Type B pancreatic cell (in vitro differentiated cells): Measurements from ENCODE around the gene ANHX. TPM values are rescaled to one million over a fixed set of nuclear protein-coding genes. Genes with fewer than 3 reads are reported as not detected.

Experiments used
- DNase-seq: peaks from one replicate; pipeline ENCODE4 v3.0.0; 2021; ENCODE audit warnings: mixed read lengths; ENCODE audit not compliant: unreplicated experiment; ENCODE audit errors: extremely low spot score
- H3K27ac Mint-ChIP-seq: 2 replicates; pipeline ENCODE4 v1.8.0; 2021; ENCODE audit warnings: mild to moderate bottlenecking, mixed read lengths
- H3K27me3 Mint-ChIP-seq: 2 replicates; pipeline ENCODE4 v1.8.0; 2021; ENCODE audit warnings: mixed read lengths
- H3K36me3 Mint-ChIP-seq: 2 replicates; pipeline ENCODE4 v1.8.0; 2021; ENCODE audit warnings: mixed read lengths
- H3K4me1 Mint-ChIP-seq: one replicate; pipeline ENCODE4 v1.8.0; 2021; ENCODE audit warnings: mixed read lengths; ENCODE audit not compliant: unreplicated experiment
- H3K4me3 Mint-ChIP-seq: 2 replicates; pipeline ENCODE4 v1.8.0; 2021; ENCODE audit warnings: mild to moderate bottlenecking, mixed read lengths
- H3K9me3 Mint-ChIP-seq: 2 replicates; pipeline ENCODE4 v1.8.0; 2021; ENCODE audit warnings: mixed read lengths
- total RNA-seq: library from RNA; stranded (reverse); gene quantifications from 2 replicates; pipeline ENCODE4 v1.2.1, GENCODE V29; 2021; ENCODE audit warnings: low replicate concordance
- TF ChIP-seq, protein P1 (sequence below): fragments of 200-600 bp; sonication (generic); conservative IDR thresholded peaks from 2 replicates; pipeline ENCODE4 v1.5.0; 2021; ENCODE audit warnings: antibody characterized with exemption, mild to moderate bottlenecking

The ANHX gene
- total RNA-seq, 1 donor from 2014 or later: not detected

DNA sequence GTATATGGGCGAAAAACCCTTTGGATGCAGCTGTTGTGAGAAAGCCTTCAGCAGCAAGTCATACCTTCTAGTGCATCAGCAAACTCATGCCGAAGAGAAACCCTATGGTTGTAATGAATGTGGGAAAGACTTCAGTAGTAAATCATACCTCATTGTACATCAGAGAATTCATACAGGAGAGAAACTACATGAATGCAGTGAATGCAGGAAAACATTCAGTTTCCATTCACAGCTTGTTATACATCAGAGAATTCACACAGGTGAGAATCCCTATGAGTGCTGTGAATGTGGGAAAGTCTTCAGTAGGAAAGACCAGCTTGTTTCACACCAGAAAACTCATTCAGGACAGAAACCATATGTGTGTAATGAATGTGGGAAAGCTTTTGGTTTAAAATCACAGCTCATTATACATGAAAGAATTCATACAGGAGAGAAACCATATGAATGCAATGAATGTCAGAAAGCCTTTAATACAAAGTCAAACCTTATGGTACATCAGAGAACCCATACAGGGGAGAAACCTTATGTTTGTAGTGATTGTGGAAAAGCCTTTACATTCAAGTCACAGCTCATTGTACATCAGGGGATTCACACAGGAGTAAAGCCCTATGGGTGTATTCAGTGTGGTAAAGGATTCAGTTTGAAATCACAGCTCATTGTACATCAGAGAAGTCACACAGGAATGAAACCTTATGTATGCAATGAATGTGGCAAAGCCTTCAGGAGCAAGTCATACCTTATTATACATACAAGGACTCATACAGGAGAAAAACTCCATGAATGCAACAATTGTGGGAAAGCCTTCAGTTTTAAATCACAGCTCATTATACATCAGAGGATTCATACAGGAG, 33.0 kb downstream of the ANHX start:
- H3K9me3 Mint-ChIP-seq: peaks cover 42% of the 10 kb centered on the region

GRCh38 chr12:133201888-133202287, 33.8 kb downstream of the ANHX start:
- Mint-ChIP-seq H3K4me1 (no peaks in the 10 kb centered on the region), H3K27me3 (no peaks in the 10 kb centered on the region), H3K36me3 (peaks cover 64% of the 10 kb centered on the region), H3K4me3 (no peak overlapping the region), H3K27ac (no peak overlapping the region), H3K9me3 (peaks cover 42% of the 10 kb centered on the region)
- DNase-seq: no peak
- TF ChIP-seq, protein P1, sequence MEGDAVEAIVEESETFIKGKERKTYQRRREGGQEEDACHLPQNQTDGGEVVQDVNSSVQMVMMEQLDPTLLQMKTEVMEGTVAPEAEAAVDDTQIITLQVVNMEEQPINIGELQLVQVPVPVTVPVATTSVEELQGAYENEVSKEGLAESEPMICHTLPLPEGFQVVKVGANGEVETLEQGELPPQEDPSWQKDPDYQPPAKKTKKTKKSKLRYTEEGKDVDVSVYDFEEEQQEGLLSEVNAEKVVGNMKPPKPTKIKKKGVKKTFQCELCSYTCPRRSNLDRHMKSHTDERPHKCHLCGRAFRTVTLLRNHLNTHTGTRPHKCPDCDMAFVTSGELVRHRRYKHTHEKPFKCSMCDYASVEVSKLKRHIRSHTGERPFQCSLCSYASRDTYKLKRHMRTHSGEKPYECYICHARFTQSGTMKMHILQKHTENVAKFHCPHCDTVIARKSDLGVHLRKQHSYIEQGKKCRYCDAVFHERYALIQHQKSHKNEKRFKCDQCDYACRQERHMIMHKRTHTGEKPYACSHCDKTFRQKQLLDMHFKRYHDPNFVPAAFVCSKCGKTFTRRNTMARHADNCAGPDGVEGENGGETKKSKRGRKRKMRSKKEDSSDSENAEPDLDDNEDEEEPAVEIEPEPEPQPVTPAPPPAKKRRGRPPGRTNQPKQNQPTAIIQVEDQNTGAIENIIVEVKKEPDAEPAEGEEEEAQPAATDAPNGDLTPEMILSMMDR: no peak

More for the DNA sequence above, 33.0 kb downstream of the ANHX start:
- no peak for DNase-seq
- peak overlapping the region; percentile 59 for H3K4me3 Mint-ChIP-seq
- TF ChIP-seq, protein P1: no peak
- H3K27me3 Mint-ChIP-seq: no peaks in the 10 kb centered on the region
- peaks cover 64% of the 10 kb centered on the region for H3K36me3 Mint-ChIP-seq
- H3K27ac Mint-ChIP-seq: peak overlapping the region; percentile 41
- no peaks in the 10 kb centered on the region for H3K4me1 Mint-ChIP-seq

DNA sequence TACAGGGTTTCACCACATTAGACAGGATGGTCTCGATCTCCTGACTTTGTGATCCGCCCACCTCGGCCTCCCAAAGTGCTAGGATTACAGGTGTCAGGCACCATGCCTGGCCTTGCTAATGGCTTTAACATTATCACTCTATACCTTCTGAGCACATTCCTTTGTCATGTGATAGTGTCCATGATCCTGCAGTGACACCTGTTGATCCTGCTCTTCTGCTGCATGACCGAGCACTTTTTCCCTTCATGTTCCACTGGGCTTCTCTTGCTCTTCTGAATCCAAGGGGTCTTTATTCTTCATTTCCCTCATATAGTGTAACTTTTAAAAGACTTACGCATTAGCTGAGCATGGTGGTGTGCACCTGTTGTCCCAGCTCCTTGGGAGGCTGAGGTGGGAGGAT, 42.8 kb downstream of the ANHX start:
- DNase-seq: no peak
- Mint-ChIP-seq H3K4me1 (no peaks in the 10 kb centered on the region), H3K4me3 (no peak overlapping the region), H3K27ac (no peak overlapping the region), H3K36me3 (peaks cover 82% of the 10 kb centered on the region), H3K9me3 (peaks cover 43% of the 10 kb centered on the region), H3K27me3 (no peaks in the 10 kb centered on the region)
- TF ChIP-seq, protein P1: no peak

GRCh38 chr12:133190176-133190575, 45.5 kb downstream of the ANHX start:
- Mint-ChIP-seq H3K4me1 (no peaks in the 10 kb centered on the region), H3K36me3 (peaks cover 97% of the 10 kb centered on the region), H3K4me3 (no peak overlapping the region), H3K27me3 (no peaks in the 10 kb centered on the region), H3K27ac (no peak overlapping the region), H3K9me3 (peaks cover 44% of the 10 kb centered on the region)
- TF ChIP-seq, protein P1: no peak
- DNase-seq: no peak

GRCh38 chr12:133181238-133181959, 54.3 kb downstream of the ANHX start, which contains the start of gene ZNF268:
Gene ZNF268 (plus strand): TSS chr12:133181495. CDS start chr12:133181998, 503 bp downstream.
- peak within 1 kb of the TSS; percentile 92 for H3K27ac Mint-ChIP-seq
- peaks cover 28% of the 10 kb centered on the region for H3K9me3 Mint-ChIP-seq
- H3K27me3 Mint-ChIP-seq: no peaks in the 10 kb centered on the region
- H3K4me1 Mint-ChIP-seq: no peaks in the 10 kb centered on the region
- TF ChIP-seq, protein P1: peak; percentile 85
- peaks cover 53% of the 10 kb centered on the region for H3K36me3 Mint-ChIP-seq
- DNase-seq: peak; percentile 93
- peak within 1 kb of the TSS; percentile 97 for H3K4me3 Mint-ChIP-seq
